Measurements from ENCODE around the gene MS4A2. TPM values are rescaled to one million over a fixed set of nuclear protein-coding genes. Genes with fewer than 3 reads are reported as not detected.
"Not testable (repeated sequence)": the region's sequence is repeated elsewhere in the genome, so short reads cannot be mapped to it uniquely, and the experiment has no call there.

The MS4A2 gene
- total RNA-seq, 1 experiment from 2014 or later: not detected

DNA sequence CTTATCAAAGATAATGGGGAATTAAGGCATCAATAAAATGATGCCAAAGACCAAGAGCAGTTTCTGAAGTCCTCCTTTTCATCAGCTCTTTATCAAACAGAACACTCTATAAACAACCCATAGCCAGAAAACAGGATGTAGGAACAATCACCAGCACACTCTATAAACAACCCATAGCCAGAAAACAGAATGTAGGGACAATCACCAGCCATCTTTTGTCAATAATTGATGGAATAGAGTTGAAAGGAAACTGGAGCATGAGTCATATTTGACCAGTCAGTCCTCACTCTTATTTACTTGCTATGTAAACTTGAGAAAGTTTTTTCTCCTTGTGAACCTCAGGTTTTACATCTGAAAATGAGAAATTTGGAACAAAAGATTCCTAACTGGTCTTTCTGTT is 10.0 kb downstream of the MS4A2 start:
- CTCF ChIA-PET: no interaction called here
- H3K27ac ChIP-seq: no peak overlapping the region
- no peaks in the 10 kb centered on the region for H3K36me3 ChIP-seq (ENCODE audit: low read depth)
- H3K9me2 ChIP-seq (ENCODE audit: insufficient read depth): no peaks in the 10 kb centered on the region
- no TSS peak for BruUV-seq (replicated peaks)
- TF ChIP-seq EZH2 (IDR thresholded peaks at IDR 0.05; ENCODE audit: low read depth): no peak
- TF ChIP-seq, protein P1, sequence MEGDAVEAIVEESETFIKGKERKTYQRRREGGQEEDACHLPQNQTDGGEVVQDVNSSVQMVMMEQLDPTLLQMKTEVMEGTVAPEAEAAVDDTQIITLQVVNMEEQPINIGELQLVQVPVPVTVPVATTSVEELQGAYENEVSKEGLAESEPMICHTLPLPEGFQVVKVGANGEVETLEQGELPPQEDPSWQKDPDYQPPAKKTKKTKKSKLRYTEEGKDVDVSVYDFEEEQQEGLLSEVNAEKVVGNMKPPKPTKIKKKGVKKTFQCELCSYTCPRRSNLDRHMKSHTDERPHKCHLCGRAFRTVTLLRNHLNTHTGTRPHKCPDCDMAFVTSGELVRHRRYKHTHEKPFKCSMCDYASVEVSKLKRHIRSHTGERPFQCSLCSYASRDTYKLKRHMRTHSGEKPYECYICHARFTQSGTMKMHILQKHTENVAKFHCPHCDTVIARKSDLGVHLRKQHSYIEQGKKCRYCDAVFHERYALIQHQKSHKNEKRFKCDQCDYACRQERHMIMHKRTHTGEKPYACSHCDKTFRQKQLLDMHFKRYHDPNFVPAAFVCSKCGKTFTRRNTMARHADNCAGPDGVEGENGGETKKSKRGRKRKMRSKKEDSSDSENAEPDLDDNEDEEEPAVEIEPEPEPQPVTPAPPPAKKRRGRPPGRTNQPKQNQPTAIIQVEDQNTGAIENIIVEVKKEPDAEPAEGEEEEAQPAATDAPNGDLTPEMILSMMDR (conservative IDR thresholded peaks at IDR 0.05): no peak
- no peaks in the 10 kb centered on the region for H3K9me3 ChIP-seq (ENCODE audit: insufficient read depth, low read depth)
- no peaks in the 10 kb centered on the region for H3K79me2 ChIP-seq (ENCODE audit: low read depth)
- H3K4me3 ChIP-seq: no peak overlapping the region
- POLR2A ChIA-PET (ENCODE audit: unreplicated experiment): no interaction called here
- H4K20me1 ChIP-seq (ENCODE audit: insufficient read depth): no peaks in the 10 kb centered on the region
- intact Hi-C loops (cut with micrococcal nuclease; ENCODE audit: unreplicated experiment): no loop called here
- H3F3A ChIP-seq (ENCODE audit: insufficient read depth, low read depth): no peaks in the 10 kb centered on the region
- H3K27me3 ChIP-seq (ENCODE audit: insufficient read depth, low read depth): no peaks in the 10 kb centered on the region
- H2AFZ ChIP-seq: no peak overlapping the region
- H3K4me2 ChIP-seq: no peak overlapping the region
- DNase-seq: no peak
- H3K4me1 ChIP-seq (replicated peaks; ENCODE audit: insufficient read depth): no peaks in the 10 kb centered on the region

DNA sequence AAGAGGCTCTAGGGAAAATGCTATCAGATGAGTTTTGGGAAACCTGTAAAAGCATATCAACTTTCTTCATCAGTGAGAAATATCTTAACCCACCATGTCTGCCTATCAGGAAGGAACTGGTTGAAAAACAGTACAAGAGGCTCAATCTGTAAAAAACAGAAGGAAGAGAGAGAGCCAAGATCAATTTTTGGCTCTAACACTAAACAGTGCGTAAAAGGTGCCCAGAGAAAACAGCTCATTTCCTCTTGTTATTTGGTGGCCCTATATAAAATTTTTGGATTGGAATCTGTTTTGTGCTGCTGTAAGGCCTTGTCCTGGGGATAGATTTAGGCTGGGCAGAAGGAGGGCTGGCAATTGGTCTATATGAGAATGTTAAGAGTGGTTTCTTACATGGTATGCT is 12.1 kb downstream of the MS4A2 start:
- ChIA-PET POLR2A (ENCODE audit: unreplicated experiment) (no interaction called here), CTCF (no interaction called here)
- no peaks in the 10 kb centered on the region for H3K36me3 ChIP-seq (ENCODE audit: low read depth)
- H3K4me3 ChIP-seq: no peak overlapping the region
- no peak overlapping the region for H3K4me2 ChIP-seq
- no peaks in the 10 kb centered on the region for H3K9me3 ChIP-seq (ENCODE audit: insufficient read depth, low read depth)
- H3F3A ChIP-seq (ENCODE audit: insufficient read depth, low read depth): no peaks in the 10 kb centered on the region
- DNase-seq: no peak
- H3K27me3 ChIP-seq (ENCODE audit: insufficient read depth, low read depth): no peaks in the 10 kb centered on the region
- no TSS peak for BruUV-seq (replicated peaks)
- no peaks in the 10 kb centered on the region for H3K9me2 ChIP-seq (ENCODE audit: insufficient read depth)
- TF ChIP-seq EZH2 (IDR thresholded peaks at IDR 0.05; ENCODE audit: low read depth): no peak
- TF ChIP-seq, protein P1 (conservative IDR thresholded peaks at IDR 0.05): no peak
- no peaks in the 10 kb centered on the region for H3K79me2 ChIP-seq (ENCODE audit: low read depth)
- H2AFZ ChIP-seq: no peak overlapping the region
- H3K4me1 ChIP-seq (replicated peaks; ENCODE audit: insufficient read depth): no peaks in the 10 kb centered on the region
- H4K20me1 ChIP-seq (ENCODE audit: insufficient read depth): no peaks in the 10 kb centered on the region
- H3K27ac ChIP-seq: no peak overlapping the region
- intact Hi-C loops (cut with micrococcal nuclease; ENCODE audit: unreplicated experiment): no loop called here

DNA sequence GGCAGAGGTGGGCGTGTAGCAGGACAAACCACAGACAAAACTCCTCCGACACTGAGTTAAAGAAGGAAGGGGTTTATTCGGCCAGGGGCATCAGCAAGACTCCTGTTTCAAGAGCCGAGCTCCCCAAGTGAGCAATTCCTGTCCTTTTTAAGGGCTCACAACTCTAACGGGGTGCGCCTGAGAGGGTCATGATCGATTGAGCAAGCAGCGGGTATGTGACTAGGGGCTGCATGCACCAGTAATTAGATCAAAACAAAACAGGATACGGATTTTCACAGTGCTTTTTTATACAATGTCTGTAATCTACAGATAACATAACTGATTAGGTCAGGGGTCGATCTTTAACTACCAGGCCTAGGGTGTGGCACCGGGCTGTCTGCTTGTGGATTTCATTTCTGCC is 12.9 kb downstream of the MS4A2 start:
- DNase-seq; BruUV-seq (replicated peaks); CTCF ChIA-PET; H3K4me3 ChIP-seq; H3K79me2 ChIP-seq (ENCODE audit: low read depth); H3K4me1 ChIP-seq (replicated peaks; ENCODE audit: insufficient read depth); H3F3A ChIP-seq (ENCODE audit: insufficient read depth, low read depth); intact Hi-C loops (cut with micrococcal nuclease; ENCODE audit: unreplicated experiment); POLR2A ChIA-PET (ENCODE audit: unreplicated experiment); H3K9me2 ChIP-seq (ENCODE audit: insufficient read depth); H3K36me3 ChIP-seq (ENCODE audit: low read depth); H3K9me3 ChIP-seq (ENCODE audit: insufficient read depth, low read depth); H3K27me3 ChIP-seq (ENCODE audit: insufficient read depth, low read depth); H3K4me2 ChIP-seq; H3K27ac ChIP-seq; H4K20me1 ChIP-seq (ENCODE audit: insufficient read depth); H2AFZ ChIP-seq: not testable (repeated sequence)

DNA sequence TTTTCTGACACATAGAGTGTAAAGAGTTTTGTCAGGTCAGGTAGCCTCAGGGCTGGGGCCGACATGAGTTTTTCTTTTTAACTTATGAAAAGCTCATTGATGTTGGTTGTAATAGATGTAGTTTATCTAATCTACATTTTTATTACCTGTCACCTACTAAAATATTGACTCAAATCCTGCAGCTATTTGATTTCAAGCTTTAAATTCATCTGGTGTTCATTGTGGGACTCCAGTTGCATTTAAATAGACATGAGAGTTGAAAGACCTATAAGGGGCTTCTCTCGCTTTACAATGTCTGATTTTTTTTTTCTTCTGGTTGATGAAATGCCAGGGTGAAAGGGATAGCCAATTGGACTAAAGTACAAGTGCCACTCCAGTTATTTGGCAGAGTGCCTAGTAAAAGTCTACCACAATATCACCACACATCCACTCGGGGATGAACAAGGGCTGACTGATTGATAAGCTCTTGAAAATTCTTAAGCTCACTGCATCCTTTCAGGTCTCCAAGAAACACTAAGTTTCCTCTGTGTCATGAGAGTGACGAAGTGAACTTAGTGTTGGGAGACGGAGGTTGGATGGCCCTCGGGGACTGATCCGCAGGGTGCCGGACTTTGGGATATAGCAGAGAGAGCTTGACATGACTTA is 16.1 kb downstream of the MS4A2 start:
- H3K27ac ChIP-seq; H3K4me3 ChIP-seq; intact Hi-C loops (cut with micrococcal nuclease; ENCODE audit: unreplicated experiment); H3K79me2 ChIP-seq (ENCODE audit: low read depth); POLR2A ChIA-PET (ENCODE audit: unreplicated experiment); H3F3A ChIP-seq (ENCODE audit: insufficient read depth, low read depth); H3K9me2 ChIP-seq (ENCODE audit: insufficient read depth); H3K27me3 ChIP-seq (ENCODE audit: insufficient read depth, low read depth); DNase-seq; H3K4me1 ChIP-seq (replicated peaks; ENCODE audit: insufficient read depth); H3K4me2 ChIP-seq; H2AFZ ChIP-seq; H3K9me3 ChIP-seq (ENCODE audit: insufficient read depth, low read depth); H4K20me1 ChIP-seq (ENCODE audit: insufficient read depth); CTCF ChIA-PET; H3K36me3 ChIP-seq (ENCODE audit: low read depth); BruUV-seq (replicated peaks): not testable (repeated sequence)

DNA sequence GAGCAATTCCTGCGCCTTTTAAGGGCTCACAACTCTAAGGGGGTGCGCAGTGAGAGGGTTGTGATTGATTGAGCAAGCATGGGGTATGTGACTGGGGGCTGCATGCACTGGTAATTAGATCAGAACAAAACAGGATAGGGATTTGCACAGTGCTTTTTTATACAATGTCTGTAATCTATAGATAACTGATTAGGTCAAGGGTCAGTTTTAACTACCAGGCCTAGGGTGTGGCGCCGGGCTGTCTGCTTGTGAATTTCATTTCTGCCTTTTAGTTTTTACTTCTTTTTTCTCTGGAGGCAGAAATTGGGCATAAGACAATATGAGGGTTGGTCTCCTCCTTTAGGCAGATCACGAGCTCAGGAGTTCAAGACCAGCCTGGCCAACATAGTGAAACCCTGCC is 20.2 kb downstream of the MS4A2 start:
- not testable (repeated sequence) for BruUV-seq (replicated peaks); H3K4me3 ChIP-seq

More for the DNA sequence above, 20.2 kb downstream of the MS4A2 start:
- POLR2A ChIA-PET (ENCODE audit: unreplicated experiment); H3K9me3 ChIP-seq (ENCODE audit: insufficient read depth, low read depth); intact Hi-C loops (cut with micrococcal nuclease; ENCODE audit: unreplicated experiment); DNase-seq; H3K4me1 ChIP-seq (replicated peaks; ENCODE audit: insufficient read depth); H3K27ac ChIP-seq; H2AFZ ChIP-seq; H3K79me2 ChIP-seq (ENCODE audit: low read depth); H3K27me3 ChIP-seq (ENCODE audit: insufficient read depth, low read depth); H3K36me3 ChIP-seq (ENCODE audit: low read depth); H3F3A ChIP-seq (ENCODE audit: insufficient read depth, low read depth); CTCF ChIA-PET; H4K20me1 ChIP-seq (ENCODE audit: insufficient read depth); H3K4me2 ChIP-seq; H3K9me2 ChIP-seq (ENCODE audit: insufficient read depth): not testable (repeated sequence)
